ENCODE data around the gene SHROOM1. TPM values are rescaled to one million over a fixed set of nuclear protein-coding genes. Genes with fewer than 3 reads are reported as not detected.

Gene SHROOM1
- total RNA-seq, 1 experiment from 2014 or later: 0.54 TPM

DNA sequence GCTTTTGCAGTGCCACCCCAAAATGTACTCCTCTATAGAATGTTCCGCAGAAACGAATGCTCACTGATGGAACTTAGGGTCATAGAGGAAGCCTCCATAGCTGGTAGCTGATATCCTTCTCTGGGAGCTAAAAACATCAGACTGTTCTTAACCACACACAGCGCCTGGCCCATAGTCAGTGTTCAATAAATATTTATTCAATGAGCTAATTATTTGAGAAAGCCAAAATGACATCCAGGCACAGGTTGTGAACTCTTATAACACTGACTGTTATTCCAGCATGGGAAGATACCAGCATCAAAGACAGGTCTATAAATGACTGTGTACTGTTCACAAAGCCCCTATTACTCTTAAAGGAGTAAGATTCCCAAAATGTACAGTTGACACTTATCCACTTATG lies 22.9 kb upstream of the SHROOM1 start:
- ChIA-PET POLR2A (ENCODE audit: low non-redundant PET) (no interaction called here), CTCF (no interaction called here)
- Histone ChIP-seq H3K27me3 (replicated peaks; ENCODE audit: insufficient read depth, low read depth, low read length, poor library complexity) (no peaks in the 10 kb centered on the region), H3K4me1 (ENCODE audit: insufficient read depth, low read length, poor library complexity, severe bottlenecking) (no peaks in the 10 kb centered on the region), H3K36me3 (ENCODE audit: insufficient read depth, low read length, poor library complexity, severe bottlenecking) (no peaks in the 10 kb centered on the region), H3K4me3 (ENCODE audit: low read depth, low read length, poor library complexity, severe bottlenecking) (no peak overlapping the region), H3K27ac (ENCODE audit: low read depth, low read length, poor library complexity, severe bottlenecking) (no peak overlapping the region), H3K9me3 (ENCODE audit: low read depth, low read length, poor library complexity, severe bottlenecking) (no peaks in the 10 kb centered on the region)
- intact Hi-C loops (cut with micrococcal nuclease; ENCODE audit: unreplicated experiment): no loop called here
- no peak for TF ChIP-seq EZH2 (IDR thresholded peaks at IDR 0.05; ENCODE audit: borderline replicate concordance, low read depth, low read length, poor library complexity, severe bottlenecking)
- TF ChIP-seq, protein P1, sequence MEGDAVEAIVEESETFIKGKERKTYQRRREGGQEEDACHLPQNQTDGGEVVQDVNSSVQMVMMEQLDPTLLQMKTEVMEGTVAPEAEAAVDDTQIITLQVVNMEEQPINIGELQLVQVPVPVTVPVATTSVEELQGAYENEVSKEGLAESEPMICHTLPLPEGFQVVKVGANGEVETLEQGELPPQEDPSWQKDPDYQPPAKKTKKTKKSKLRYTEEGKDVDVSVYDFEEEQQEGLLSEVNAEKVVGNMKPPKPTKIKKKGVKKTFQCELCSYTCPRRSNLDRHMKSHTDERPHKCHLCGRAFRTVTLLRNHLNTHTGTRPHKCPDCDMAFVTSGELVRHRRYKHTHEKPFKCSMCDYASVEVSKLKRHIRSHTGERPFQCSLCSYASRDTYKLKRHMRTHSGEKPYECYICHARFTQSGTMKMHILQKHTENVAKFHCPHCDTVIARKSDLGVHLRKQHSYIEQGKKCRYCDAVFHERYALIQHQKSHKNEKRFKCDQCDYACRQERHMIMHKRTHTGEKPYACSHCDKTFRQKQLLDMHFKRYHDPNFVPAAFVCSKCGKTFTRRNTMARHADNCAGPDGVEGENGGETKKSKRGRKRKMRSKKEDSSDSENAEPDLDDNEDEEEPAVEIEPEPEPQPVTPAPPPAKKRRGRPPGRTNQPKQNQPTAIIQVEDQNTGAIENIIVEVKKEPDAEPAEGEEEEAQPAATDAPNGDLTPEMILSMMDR (conservative IDR thresholded peaks at IDR 0.05; ENCODE audit: low read depth, low read length): no peak
- DNase-seq (ENCODE audit: low spot score): no peak
- no TSS peak for BruUV-seq (replicated peaks)

DNA sequence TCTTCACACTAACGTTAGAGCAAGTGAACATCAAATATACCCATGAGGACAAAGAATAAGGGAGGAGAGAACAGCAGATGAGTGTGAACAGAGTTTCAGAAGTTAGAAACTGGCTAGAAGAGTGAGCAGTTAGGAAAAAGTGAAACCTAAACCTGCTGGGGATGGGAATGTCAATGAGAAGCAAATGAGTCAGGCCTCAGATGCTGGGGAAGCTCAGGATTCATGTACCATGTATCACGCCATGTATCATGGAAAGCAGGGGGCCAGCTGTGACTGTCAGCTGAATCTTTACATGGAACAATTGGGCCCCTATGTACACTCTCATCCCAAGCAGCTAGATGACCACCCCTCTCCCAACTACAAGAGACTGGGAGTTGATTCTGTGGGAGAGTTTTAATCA lies 19.6 kb upstream of the SHROOM1 start:
- POLR2A ChIA-PET (ENCODE audit: low non-redundant PET): no interaction called here
- H3K36me3 ChIP-seq (ENCODE audit: insufficient read depth, low read length, poor library complexity, severe bottlenecking): no peaks in the 10 kb centered on the region
- H3K4me3 ChIP-seq (ENCODE audit: low read depth, low read length, poor library complexity, severe bottlenecking): no peak overlapping the region
- intact Hi-C loops (cut with micrococcal nuclease; ENCODE audit: unreplicated experiment): no loop called here
- TF ChIP-seq EZH2 (IDR thresholded peaks at IDR 0.05; ENCODE audit: borderline replicate concordance, low read depth, low read length, poor library complexity, severe bottlenecking): no peak
- TF ChIP-seq, protein P1 (conservative IDR thresholded peaks at IDR 0.05; ENCODE audit: low read depth, low read length): no peak
- H3K4me1 ChIP-seq (ENCODE audit: insufficient read depth, low read length, poor library complexity, severe bottlenecking): no peaks in the 10 kb centered on the region
- DNase-seq (ENCODE audit: low spot score): no peak
- CTCF ChIA-PET: interaction anchor here (0.6 kb wide), 1 partner anchor 625 kb away, joined by 8 read pairs; no protein-coding TSS in a partner anchor
- no TSS peak for BruUV-seq (replicated peaks)
- H3K27ac ChIP-seq (ENCODE audit: low read depth, low read length, poor library complexity, severe bottlenecking): no peak overlapping the region
- H3K27me3 ChIP-seq (replicated peaks; ENCODE audit: insufficient read depth, low read depth, low read length, poor library complexity): no peaks in the 10 kb centered on the region
- no peaks in the 10 kb centered on the region for H3K9me3 ChIP-seq (ENCODE audit: low read depth, low read length, poor library complexity, severe bottlenecking)

DNA sequence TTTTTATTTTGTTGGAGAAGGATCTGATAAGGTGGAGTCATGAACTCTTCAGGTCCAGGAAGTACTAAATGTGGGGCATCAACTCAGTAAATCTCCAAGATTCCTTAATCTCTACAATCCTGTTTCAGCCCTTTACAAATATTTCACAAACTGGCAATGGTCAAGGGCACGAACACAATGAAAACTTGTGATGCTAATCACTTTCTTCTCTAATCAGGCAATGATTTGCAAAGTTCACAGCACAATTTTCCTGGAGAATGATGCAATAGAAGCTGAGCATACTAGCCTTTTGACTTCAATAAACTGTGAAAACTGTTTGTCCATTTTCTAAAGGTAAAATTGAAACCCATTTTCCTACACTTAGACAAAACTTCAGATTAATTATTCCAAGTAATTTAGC lies 18.9 kb upstream of the SHROOM1 start:
- intact Hi-C loops (cut with micrococcal nuclease; ENCODE audit: unreplicated experiment): no loop called here
- CTCF ChIA-PET: no interaction called here
- no peak for DNase-seq (ENCODE audit: low spot score)
- Histone ChIP-seq H3K36me3 (ENCODE audit: insufficient read depth, low read length, poor library complexity, severe bottlenecking) (no peaks in the 10 kb centered on the region), H3K27me3 (replicated peaks; ENCODE audit: insufficient read depth, low read depth, low read length, poor library complexity) (no peaks in the 10 kb centered on the region), H3K4me3 (ENCODE audit: low read depth, low read length, poor library complexity, severe bottlenecking) (no peak overlapping the region), H3K4me1 (ENCODE audit: insufficient read depth, low read length, poor library complexity, severe bottlenecking) (no peaks in the 10 kb centered on the region), H3K9me3 (ENCODE audit: low read depth, low read length, poor library complexity, severe bottlenecking) (no peaks in the 10 kb centered on the region), H3K27ac (ENCODE audit: low read depth, low read length, poor library complexity, severe bottlenecking) (no peak overlapping the region)
- POLR2A ChIA-PET (ENCODE audit: low non-redundant PET): no interaction called here
- no peak for TF ChIP-seq EZH2 (IDR thresholded peaks at IDR 0.05; ENCODE audit: borderline replicate concordance, low read depth, low read length, poor library complexity, severe bottlenecking)
- TF ChIP-seq, protein P1 (conservative IDR thresholded peaks at IDR 0.05; ENCODE audit: low read depth, low read length): no peak
- no TSS peak for BruUV-seq (replicated peaks)
